H1 (cell line): ENCODE measurements around the gene DCLRE1B. TPM values are rescaled to one million over a fixed set of nuclear protein-coding genes. Genes with fewer than 3 reads are reported as not detected.

Experiments
- EGR1 ChIP-seq: IDR thresholded peaks from 2 replicates; pipeline ENCODE4 v1.6.1; 2011; ENCODE audit warnings: low read depth, low read length, borderline replicate concordance
- RBBP5 ChIP-seq: IDR thresholded peaks from 2 replicates; pipeline ENCODE4 v1.7.1; 2012; ENCODE audit warnings: low read depth, mild to moderate bottlenecking, inconsistent platforms, low read length, moderate library complexity, borderline replicate concordance
- SUZ12 ChIP-seq: fragments of 200-600 bp; sonication (generic); IDR thresholded peaks from 2 replicates; pipeline ENCODE4 v1.6.1; 2012; ENCODE audit warnings: mild to moderate bottlenecking, inconsistent platforms, low read length, moderate library complexity, mixed read lengths
- TEAD4 ChIP-seq: IDR thresholded peaks from 2 replicates; pipeline ENCODE4 v1.6.1; 2012; ENCODE audit warnings: low read depth, low read length, inconsistent platforms, mixed read lengths
- polyA plus RNA-seq, 7 experiments: library from polyadenylated mRNA; depleted of rRNA in 3 of 7; stranded (reverse) in 5 of 7; unstranded in 2 of 7; fragments of >200 nt in 5 of 7; fragments of 200-250 nt in 2 of 7; gene quantifications; 1 replicate in 5 of 7; 2 replicates in 1 of 7; 4 replicates in 1 of 7; pipeline versions ENCODE4 v1.2.1 to v1.2.3, GENCODE V29; 2011 to 2013; ENCODE audit warnings: missing spikeins in 2 of 7, mixed read lengths in 2 of 7
- total RNA-seq: library from RNA; stranded (reverse); fragmentation: NEBNext Ultra II Directional; extraction: Animal tissue kit (Norgen Biotek cat#: 25700); gene quantifications from 2 replicates; pipeline ENCODE4 v1.2.1, GENCODE V29; 2021

DCLRE1B gene
- total and polyA plus RNA-seq, 2 of the 8 experiments (the other 6 are each of a cell fraction or from before 2014, with no cell fraction given), result 5.5 to 11.0 TPM

DNA sequence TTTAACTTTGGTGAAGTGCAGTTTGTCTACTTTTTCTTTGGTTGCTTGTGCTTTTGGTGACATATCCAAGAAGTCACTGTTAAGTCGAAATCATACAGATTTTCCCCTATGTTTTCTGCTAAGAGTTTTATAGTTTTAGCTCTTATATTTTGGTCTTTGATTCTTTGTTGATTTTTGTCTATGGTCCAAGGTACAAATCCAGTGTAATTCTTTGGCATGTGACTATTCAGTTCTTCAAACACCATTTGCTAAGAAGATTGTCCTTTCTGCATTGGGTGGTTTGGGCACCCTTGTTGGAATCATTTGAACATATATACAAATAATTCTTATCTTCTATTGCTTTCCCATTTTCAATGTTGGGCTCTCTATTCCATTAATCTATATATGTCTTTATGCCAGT lies 40.2 kb downstream of the DCLRE1B start (continued):
- no peak for TF ChIP-seq EGR1
- TF ChIP-seq RBBP5, result no peak
- no peak for TF ChIP-seq SUZ12
- no peak for TF ChIP-seq TEAD4
- TF ChIP-seq, all 59 proteins: peak for 0
